ENCODE measurements around the gene KLRC3.

Gene KLRC3

GRCh38 chr12:10420334-10420733 is at the start of gene KLRC3:
KLRC3 (minus strand) TSS chr12:10420595; CDS start chr12:10420550, 45 bp downstream.
- peak; percentile 50 for DNase-seq (ENCODE audit: low read depth)
- H3K4me3 ChIP-seq (ENCODE audit: low read depth, low read length), result peak within 1 kb of the TSS; percentile 42

GRCh38 chr12:10469701-10470100 is 49.3 kb upstream of the KLRC3 start:
- DNase-seq (ENCODE audit: low read depth), result no peak
- TF ChIP-seq, protein P1, sequence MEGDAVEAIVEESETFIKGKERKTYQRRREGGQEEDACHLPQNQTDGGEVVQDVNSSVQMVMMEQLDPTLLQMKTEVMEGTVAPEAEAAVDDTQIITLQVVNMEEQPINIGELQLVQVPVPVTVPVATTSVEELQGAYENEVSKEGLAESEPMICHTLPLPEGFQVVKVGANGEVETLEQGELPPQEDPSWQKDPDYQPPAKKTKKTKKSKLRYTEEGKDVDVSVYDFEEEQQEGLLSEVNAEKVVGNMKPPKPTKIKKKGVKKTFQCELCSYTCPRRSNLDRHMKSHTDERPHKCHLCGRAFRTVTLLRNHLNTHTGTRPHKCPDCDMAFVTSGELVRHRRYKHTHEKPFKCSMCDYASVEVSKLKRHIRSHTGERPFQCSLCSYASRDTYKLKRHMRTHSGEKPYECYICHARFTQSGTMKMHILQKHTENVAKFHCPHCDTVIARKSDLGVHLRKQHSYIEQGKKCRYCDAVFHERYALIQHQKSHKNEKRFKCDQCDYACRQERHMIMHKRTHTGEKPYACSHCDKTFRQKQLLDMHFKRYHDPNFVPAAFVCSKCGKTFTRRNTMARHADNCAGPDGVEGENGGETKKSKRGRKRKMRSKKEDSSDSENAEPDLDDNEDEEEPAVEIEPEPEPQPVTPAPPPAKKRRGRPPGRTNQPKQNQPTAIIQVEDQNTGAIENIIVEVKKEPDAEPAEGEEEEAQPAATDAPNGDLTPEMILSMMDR (conservative IDR thresholded peaks at IDR 0.05; ENCODE audit: low read depth, low read length), result no peak
- no peak overlapping the region for H3K4me3 ChIP-seq (ENCODE audit: low read depth, low read length)

GRCh38 chr12:10466311-10466710 is 45.9 kb upstream of the KLRC3 start:
- no peak overlapping the region for H3K4me3 ChIP-seq (ENCODE audit: low read depth, low read length)
- no peak for DNase-seq (ENCODE audit: low read depth)
- TF ChIP-seq, protein P1 (conservative IDR thresholded peaks at IDR 0.05; ENCODE audit: low read depth, low read length), result no peak

DNA sequence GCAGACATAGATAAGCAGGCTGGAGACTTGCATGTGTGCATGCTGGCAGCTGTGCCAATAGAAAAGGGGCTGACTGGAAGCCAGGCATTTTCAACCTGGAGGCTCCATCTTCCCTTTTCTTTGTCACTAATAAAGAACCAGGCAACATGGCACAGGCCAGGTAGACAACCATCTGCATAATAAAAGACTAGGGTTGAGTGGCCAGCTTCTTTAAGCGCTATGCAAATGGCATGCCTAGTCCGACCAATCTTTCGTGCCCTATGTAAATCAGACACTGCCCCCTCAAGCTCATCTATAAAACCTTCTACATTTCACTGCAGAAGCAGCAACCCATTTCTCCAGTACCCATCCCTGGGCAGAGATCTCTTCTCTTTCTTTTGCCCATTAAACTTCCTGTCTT is 37.4 kb upstream of the KLRC3 start:
- H3K4me3 ChIP-seq (ENCODE audit: low read depth, low read length), result no peak overlapping the region
- DNase-seq (ENCODE audit: low read depth), result no peak
- TF ChIP-seq, protein P1 (conservative IDR thresholded peaks at IDR 0.05; ENCODE audit: low read depth, low read length), result no peak

GRCh38 chr12:10456856-10457255 is 36.5 kb upstream of the KLRC3 start:
- TF ChIP-seq, protein P1 (conservative IDR thresholded peaks at IDR 0.05; ENCODE audit: low read depth, low read length), result no peak
- H3K4me3 ChIP-seq (ENCODE audit: low read depth, low read length), result no peak overlapping the region
- DNase-seq (ENCODE audit: low read depth), result no peak

DNA sequence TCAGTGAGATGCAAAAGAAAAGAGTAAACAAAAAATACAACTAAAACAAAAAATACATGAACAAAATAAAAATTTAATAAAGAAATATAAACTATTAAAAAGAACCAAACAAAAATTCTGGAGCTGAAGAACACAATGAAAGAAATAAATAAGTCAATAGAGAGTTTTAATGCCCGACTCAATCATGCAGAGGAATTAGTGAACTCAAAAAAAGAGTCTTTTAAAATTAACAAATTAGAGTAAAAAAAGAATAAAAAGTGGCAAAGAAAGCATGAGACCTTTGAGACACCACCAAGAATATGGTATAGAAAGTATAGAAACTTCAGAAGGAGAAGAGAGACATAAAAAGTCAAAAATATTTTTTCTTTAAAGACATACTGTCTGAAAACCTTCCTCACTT is 35.4 kb upstream of the KLRC3 start:
- H3K4me3 ChIP-seq (ENCODE audit: low read depth, low read length), result no peak overlapping the region
- DNase-seq (ENCODE audit: low read depth), result no peak
- TF ChIP-seq, protein P1 (conservative IDR thresholded peaks at IDR 0.05; ENCODE audit: low read depth, low read length), result no peak

DNA sequence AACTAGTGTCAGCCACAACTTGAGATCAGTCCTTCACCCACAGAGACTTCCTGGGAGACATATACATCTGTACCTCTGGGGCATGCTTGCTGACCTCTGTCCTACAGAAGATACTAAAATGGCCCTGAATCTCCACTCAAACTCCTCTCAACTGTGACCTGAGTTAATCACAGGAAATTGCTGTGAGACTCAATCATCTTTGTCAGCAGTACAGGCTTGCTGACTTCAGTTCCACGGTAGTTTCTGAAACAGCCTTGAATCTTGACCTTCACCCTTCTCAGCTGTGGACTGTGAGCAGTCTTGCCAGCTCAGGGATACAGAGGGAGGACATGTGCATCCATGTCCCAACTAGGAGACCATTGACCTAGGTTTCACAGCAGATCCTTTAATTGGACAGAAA is 34.1 kb upstream of the KLRC3 start:
- TF ChIP-seq, protein P1 (conservative IDR thresholded peaks at IDR 0.05; ENCODE audit: low read depth, low read length), result no peak
- no peak overlapping the region for H3K4me3 ChIP-seq (ENCODE audit: low read depth, low read length)
- DNase-seq (ENCODE audit: low read depth), result peak; percentile 32

GRCh38 chr12:10453156-10453555 is 32.8 kb upstream of the KLRC3 start, which contains the start of gene KLRC1:
KLRC1 (minus strand) TSS chr12:10453377; CDS start chr12:10451156, 2,221 bp downstream.
- no peak within 1 kb of the TSS for H3K4me3 ChIP-seq (ENCODE audit: low read depth, low read length)
- TF ChIP-seq, protein P1 (conservative IDR thresholded peaks at IDR 0.05; ENCODE audit: low read depth, low read length), result no peak
- peak; percentile 48 for DNase-seq (ENCODE audit: low read depth)

All from choroid plexus epithelial cell (primary cell).